DND-41 (cell line): ENCODE results near the gene NUCKS1.

Source experiments
- ATAC-seq: fragments of 200-7000 bp; cut with Tn5 transposase; 3 replicates; pipeline ENCODE4 v1.9.1; 2021; ENCODE audit warnings: low read depth; ENCODE audit not compliant: insufficient read depth
- DNase-seq: peaks from one replicate; pipeline ENCODE4 v3.0.0-alpha.2; 2020
- H2AFZ ChIP-seq: 2 replicates; pipeline ENCODE4 v1.6.0; 2012; ENCODE audit warnings: low read depth, low read length
- H3K27ac ChIP-seq: 2 replicates; pipeline ENCODE4 v1.5.1; 2012; ENCODE audit warnings: low read length, inconsistent platforms
- H3K27me3 ChIP-seq: fragments of 200-600 bp; sonication (generic); 2 replicates; pipeline ENCODE4 v1.6.0; 2012; ENCODE audit warnings: low read length, mild to moderate bottlenecking, inconsistent platforms; ENCODE audit not compliant: insufficient read depth, poor library complexity
- H3K36me3 ChIP-seq: 2 replicates; pipeline ENCODE4 v1.5.1; 2012; ENCODE audit warnings: low read length, inconsistent platforms; ENCODE audit not compliant: insufficient read depth
- H3K4me1 ChIP-seq: 2 replicates; pipeline ENCODE4 v1.5.1; 2012; ENCODE audit warnings: mild to moderate bottlenecking, low read length; ENCODE audit not compliant: insufficient read depth
- H3K4me2 ChIP-seq: 2 replicates; pipeline ENCODE4 v1.6.0; 2012; ENCODE audit warnings: mild to moderate bottlenecking, moderate library complexity, low read length, inconsistent platforms; ENCODE audit not compliant: insufficient read depth
- H3K4me3 ChIP-seq, 2 experiments: fragments of 200-600 bp in 1 of 2; shearing (Covaris generic) in 1 of 2; 2 replicates each; pipeline ENCODE4 v1.5.1; 2012 to 2016; ENCODE audit warnings: inconsistent platforms in 2 of 2, low read length in 2 of 2, mild to moderate bottlenecking in 2 of 2, low read depth in 1 of 2, moderate library complexity in 1 of 2
- H3K79me2 ChIP-seq: 2 replicates; pipeline ENCODE4 v1.6.0; 2012; ENCODE audit warnings: low read length, inconsistent platforms; ENCODE audit not compliant: insufficient read depth
- H3K9ac ChIP-seq: 2 replicates; pipeline ENCODE4 v1.6.0; 2012; ENCODE audit warnings: low read depth, mild to moderate bottlenecking, inconsistent platforms, low read length, moderate library complexity
- H3K9me3 ChIP-seq: 2 replicates; pipeline ENCODE4 v1.5.1; 2012; ENCODE audit warnings: low read length, moderate library complexity, mild to moderate bottlenecking, inconsistent platforms; ENCODE audit not compliant: insufficient read depth, severe bottlenecking
- H4K20me1 ChIP-seq: 2 replicates; pipeline ENCODE4 v1.6.0; 2012; ENCODE audit warnings: low read length; ENCODE audit not compliant: insufficient read depth
- CTCF ChIP-seq: IDR thresholded peaks from 2 replicates; pipeline ENCODE4 v1.5.1; 2012; ENCODE audit warnings: borderline replicate concordance, low read length, moderate library complexity, mild to moderate bottlenecking; ENCODE audit not compliant: poor library complexity, severe bottlenecking; ENCODE audit errors: extremely low read depth
- EZH2 ChIP-seq: IDR thresholded peaks from 3 replicates; pipeline ENCODE4 v1.6.1; 2012; ENCODE audit warnings: borderline replicate concordance, low read depth, mild to moderate bottlenecking, moderate library complexity, low read length, inconsistent platforms; ENCODE audit not compliant: severe bottlenecking

The NUCKS1 gene

GRCh38 chr1:205668951-205669340, 81.0 kb downstream of the NUCKS1 start:
- no peak overlapping the region for H3K4me3 ChIP-seq
- H3K9me3 ChIP-seq: no peaks in the 10 kb centered on the region
- DNase-seq (no peak), ATAC-seq (no peak)
- H3K4me2 ChIP-seq: no peak overlapping the region
- H3K27me3 ChIP-seq: peaks cover 19% of the 10 kb centered on the region
- H2AFZ ChIP-seq: no peak overlapping the region
- H3K79me2 ChIP-seq: no peaks in the 10 kb centered on the region
- no peak overlapping the region for H3K9ac ChIP-seq
- H3K27ac ChIP-seq: no peak overlapping the region
- H3K36me3 ChIP-seq: no peaks in the 10 kb centered on the region
- H3K4me1 ChIP-seq: no peaks in the 10 kb centered on the region
- peaks cover 8% of the 10 kb centered on the region for H4K20me1 ChIP-seq
- no peak for TF ChIP-seq CTCF
- TF ChIP-seq EZH2: no peak

- Histone ChIP-seq H3K4me3 (no peak overlapping the region), H3K79me2 (no peaks in the 10 kb centered on the region), H3K27me3 (peaks cover 17% of the 10 kb centered on the region), H3K4me2 (no peak overlapping the region), H3K9ac (no peak overlapping the region), H3K36me3 (no peaks in the 10 kb centered on the region), H3K4me1 (no peaks in the 10 kb centered on the region), H3K9me3 (no peaks in the 10 kb centered on the region), H4K20me1 (peaks cover 8% of the 10 kb centered on the region), H3K27ac (no peak overlapping the region), H2AFZ (no peak overlapping the region)
- TF ChIP-seq CTCF: no peak
- no peak for TF ChIP-seq EZH2
- ATAC-seq (no peak), DNase-seq (no peak)
Observed at GRCh38 chr1:205667909-205668643, 81.9 kb downstream of the NUCKS1 start.

- no peak overlapping the region for H3K4me3 ChIP-seq
- no peak overlapping the region for H3K4me2 ChIP-seq
- H3K36me3 ChIP-seq: no peaks in the 10 kb centered on the region
- H3K9ac ChIP-seq: no peak overlapping the region
- peaks cover 17% of the 10 kb centered on the region for H3K27me3 ChIP-seq
- DNase-seq (no peak), ATAC-seq (no peak)
- H3K27ac ChIP-seq: no peak overlapping the region
- H4K20me1 ChIP-seq: peaks cover 8% of the 10 kb centered on the region
- TF ChIP-seq EZH2: no peak
- TF ChIP-seq CTCF: no peak
- H3K4me1 ChIP-seq: no peaks in the 10 kb centered on the region
- H3K9me3 ChIP-seq: no peaks in the 10 kb centered on the region
- H2AFZ ChIP-seq: no peak overlapping the region
- no peaks in the 10 kb centered on the region for H3K79me2 ChIP-seq
Observed at GRCh38 chr1:205666372-205667166, 83.4 kb downstream of the NUCKS1 start.
